ENCODE data around the gene STK11IP. TPM values are rescaled to one million over a fixed set of nuclear protein-coding genes. Genes with fewer than 3 reads are reported as not detected.

STK11IP gene
- total and polyA plus RNA-seq, 2 donors (not counting 1 experiment from before 2014, with no cell fraction given), result 46.8 to 55.6 TPM

- peaks cover 33% of the 10 kb centered on the region for H3K27me3 Mint-ChIP-seq
Measured at GRCh38 chr2:219636144-219636915, 38.7 kb downstream of the STK11IP start.

More at GRCh38 chr2:219636144-219636915, 38.7 kb downstream of the STK11IP start:
- POLR2A ChIA-PET, result no interaction called here
- Histone ChIP-seq H3K27ac (ENCODE audit: low read length in 2 of 2) (no peak overlapping the region), H3K4me2 (replicated peaks; ENCODE audit: low read depth, low read length, poor library complexity, severe bottlenecking) (no peak overlapping the region), H2AFZ (ENCODE audit: insufficient read depth, low read depth, low read length, poor library complexity, severe bottlenecking) (no peak overlapping the region), H3K4me3 (ENCODE audit: control extremely low read depth in 1 of 5, extremely low read depth in 1 of 5, insufficient read depth in 1 of 5, low read depth in 2 of 5, low read length in 4 of 5) (no peak overlapping the region), H3K36me3 (replicated peaks in 1 of 2; ENCODE audit: control extremely low read depth in 1 of 2, control insufficient read depth in 1 of 2, extremely low read depth in 1 of 2, insufficient read depth in 2 of 2, low read length in 1 of 2) (no peaks in the 10 kb centered on the region), H3K4me1 (ENCODE audit: control insufficient read depth in 2 of 2, insufficient read depth in 2 of 2, low read length in 2 of 2) (no peaks in the 10 kb centered on the region), H4K20me1 (ENCODE audit: control insufficient read depth, insufficient read depth, low read length, poor library complexity, severe bottlenecking) (no peaks in the 10 kb centered on the region), H3K79me2 (ENCODE audit: control insufficient read depth, insufficient read depth, low read length) (no peaks in the 10 kb centered on the region), H3K27me3 (replicated peaks in 1 of 4; ENCODE audit: control extremely low read depth in 1 of 4, control insufficient read depth in 3 of 4, insufficient read depth in 4 of 4, low read length in 3 of 4) (peaks cover 0 to 21% (median 0%) of the 10 kb centered on the region in 4 experiments), H3K9ac (ENCODE audit: low read length) (no peak overlapping the region), H3K9me3 (ENCODE audit: control extremely low read depth in 1 of 3, control insufficient read depth in 2 of 3, insufficient read depth in 1 of 3, low read length in 2 of 3) (no peaks in the 10 kb centered on the region)
- Mint-ChIP-seq H3K4me3 (no peak overlapping the region), H3K27ac (no peak overlapping the region), H3K4me1 (no peaks in the 10 kb centered on the region), H3K9me3 (ENCODE audit: insufficient read depth) (no peaks in the 10 kb centered on the region)
- ATAC-seq (ENCODE audit: low read depth) (no peak), DNase-seq (no peak)
- intact Hi-C loops (cut with micrococcal nuclease), result no loop called here
- no peak for TF ChIP-seq EZH2 (IDR thresholded peaks at IDR 0.05; ENCODE audit: borderline replicate concordance, insufficient read depth, low read depth, low read length, poor library complexity, severe bottlenecking)
- TF ChIP-seq, protein P1, sequence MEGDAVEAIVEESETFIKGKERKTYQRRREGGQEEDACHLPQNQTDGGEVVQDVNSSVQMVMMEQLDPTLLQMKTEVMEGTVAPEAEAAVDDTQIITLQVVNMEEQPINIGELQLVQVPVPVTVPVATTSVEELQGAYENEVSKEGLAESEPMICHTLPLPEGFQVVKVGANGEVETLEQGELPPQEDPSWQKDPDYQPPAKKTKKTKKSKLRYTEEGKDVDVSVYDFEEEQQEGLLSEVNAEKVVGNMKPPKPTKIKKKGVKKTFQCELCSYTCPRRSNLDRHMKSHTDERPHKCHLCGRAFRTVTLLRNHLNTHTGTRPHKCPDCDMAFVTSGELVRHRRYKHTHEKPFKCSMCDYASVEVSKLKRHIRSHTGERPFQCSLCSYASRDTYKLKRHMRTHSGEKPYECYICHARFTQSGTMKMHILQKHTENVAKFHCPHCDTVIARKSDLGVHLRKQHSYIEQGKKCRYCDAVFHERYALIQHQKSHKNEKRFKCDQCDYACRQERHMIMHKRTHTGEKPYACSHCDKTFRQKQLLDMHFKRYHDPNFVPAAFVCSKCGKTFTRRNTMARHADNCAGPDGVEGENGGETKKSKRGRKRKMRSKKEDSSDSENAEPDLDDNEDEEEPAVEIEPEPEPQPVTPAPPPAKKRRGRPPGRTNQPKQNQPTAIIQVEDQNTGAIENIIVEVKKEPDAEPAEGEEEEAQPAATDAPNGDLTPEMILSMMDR (IDR thresholded peaks at IDR 0.05), result no peak
- 81% methylated on average over 12 of the region's 24 CpGs for WGBS (ENCODE audit: insufficient coverage)
- CTCF ChIA-PET, result no interaction called here
